AG10803 (cell line): ENCODE data around the gene ACO2.

Source experiments
- DNase-seq: peaks from one replicate; pipeline ENCODE4 v3.0.0; 2010; ENCODE audit warnings: low read depth
- H3K4me3 ChIP-seq: 2 replicates; pipeline ENCODE4 v1.5.1; 2011; ENCODE audit warnings: mild to moderate bottlenecking, low read length, control low read depth
- TF ChIP-seq, protein P1 (sequence below): conservative IDR thresholded peaks from 2 replicates; pipeline ENCODE4 v1.5.1; 2011; ENCODE audit warnings: mild to moderate bottlenecking, low read length, control low read depth, inconsistent platforms

Gene ACO2

DNA sequence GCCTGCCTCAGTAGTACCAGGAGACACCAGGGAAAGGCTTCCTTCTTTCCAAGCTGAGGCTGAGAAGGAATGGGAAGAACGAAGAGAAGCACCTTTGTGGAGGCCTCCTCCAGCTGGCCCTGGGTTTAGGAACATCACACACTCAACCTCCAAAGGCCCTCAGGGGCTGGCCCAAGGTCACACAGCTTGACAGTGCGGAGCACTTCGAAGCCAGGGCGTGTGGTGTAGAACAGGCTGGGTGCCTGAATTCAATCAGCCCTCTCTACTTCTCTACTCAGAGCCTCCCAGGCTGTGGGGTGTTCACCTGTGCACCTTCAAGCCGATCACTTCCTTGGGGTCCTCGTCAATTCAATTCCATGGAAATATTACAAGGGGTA lies 91.2 kb downstream of the ACO2 start:
- DNase-seq: no peak
- TF ChIP-seq, protein P1, sequence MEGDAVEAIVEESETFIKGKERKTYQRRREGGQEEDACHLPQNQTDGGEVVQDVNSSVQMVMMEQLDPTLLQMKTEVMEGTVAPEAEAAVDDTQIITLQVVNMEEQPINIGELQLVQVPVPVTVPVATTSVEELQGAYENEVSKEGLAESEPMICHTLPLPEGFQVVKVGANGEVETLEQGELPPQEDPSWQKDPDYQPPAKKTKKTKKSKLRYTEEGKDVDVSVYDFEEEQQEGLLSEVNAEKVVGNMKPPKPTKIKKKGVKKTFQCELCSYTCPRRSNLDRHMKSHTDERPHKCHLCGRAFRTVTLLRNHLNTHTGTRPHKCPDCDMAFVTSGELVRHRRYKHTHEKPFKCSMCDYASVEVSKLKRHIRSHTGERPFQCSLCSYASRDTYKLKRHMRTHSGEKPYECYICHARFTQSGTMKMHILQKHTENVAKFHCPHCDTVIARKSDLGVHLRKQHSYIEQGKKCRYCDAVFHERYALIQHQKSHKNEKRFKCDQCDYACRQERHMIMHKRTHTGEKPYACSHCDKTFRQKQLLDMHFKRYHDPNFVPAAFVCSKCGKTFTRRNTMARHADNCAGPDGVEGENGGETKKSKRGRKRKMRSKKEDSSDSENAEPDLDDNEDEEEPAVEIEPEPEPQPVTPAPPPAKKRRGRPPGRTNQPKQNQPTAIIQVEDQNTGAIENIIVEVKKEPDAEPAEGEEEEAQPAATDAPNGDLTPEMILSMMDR: no peak
- peak overlapping the region; percentile 71; the same call in 1 of the 2 replicates for H3K4me3 ChIP-seq

DNA sequence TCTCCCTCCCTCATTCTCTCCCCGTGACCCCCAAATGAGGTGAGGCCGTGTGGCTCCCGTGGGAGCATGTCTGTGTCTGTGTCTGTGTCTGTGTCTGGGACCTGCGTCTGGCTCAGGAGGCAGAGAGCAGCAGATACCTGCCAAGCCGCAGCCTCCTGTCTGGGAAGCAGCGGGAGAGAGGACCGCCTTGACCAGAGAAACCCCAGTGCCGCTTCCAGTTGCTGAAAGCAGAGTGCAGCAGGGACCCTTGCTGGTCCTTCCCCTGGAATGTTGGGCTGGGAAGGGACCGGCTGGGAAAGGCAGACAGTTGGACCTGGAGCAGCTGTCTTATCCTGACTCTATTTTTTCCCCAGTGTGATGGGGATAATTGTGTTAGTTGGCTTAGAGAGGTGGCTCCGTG lies 92.4 kb downstream of the ACO2 start:
- DNase-seq: no peak
- TF ChIP-seq, protein P1: no peak
- peak overlapping the region; percentile 71 for H3K4me3 ChIP-seq

DNA sequence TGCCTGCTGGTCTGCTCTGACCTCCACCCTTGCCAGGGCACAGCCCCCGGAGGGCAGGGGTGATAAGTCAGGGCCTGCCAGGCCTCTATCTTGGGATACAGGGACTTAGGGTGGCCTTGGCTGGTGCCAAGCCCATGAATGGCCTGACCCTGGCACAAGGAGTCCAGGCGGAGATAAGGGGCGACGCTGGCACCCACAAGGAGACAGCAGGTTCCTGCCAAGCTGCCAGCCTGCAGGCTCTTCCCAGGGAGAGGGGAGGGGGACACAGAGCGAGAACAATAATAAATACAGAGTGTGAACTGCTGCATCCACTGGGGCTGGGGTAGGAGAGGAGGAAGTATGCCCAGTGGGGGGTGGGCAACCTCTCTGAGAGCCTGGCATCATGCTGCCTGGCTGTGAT lies 92.9 kb downstream of the ACO2 start:
- peak overlapping the region; percentile 71 for H3K4me3 ChIP-seq
- DNase-seq: no peak
- TF ChIP-seq, protein P1: no peak

DNA sequence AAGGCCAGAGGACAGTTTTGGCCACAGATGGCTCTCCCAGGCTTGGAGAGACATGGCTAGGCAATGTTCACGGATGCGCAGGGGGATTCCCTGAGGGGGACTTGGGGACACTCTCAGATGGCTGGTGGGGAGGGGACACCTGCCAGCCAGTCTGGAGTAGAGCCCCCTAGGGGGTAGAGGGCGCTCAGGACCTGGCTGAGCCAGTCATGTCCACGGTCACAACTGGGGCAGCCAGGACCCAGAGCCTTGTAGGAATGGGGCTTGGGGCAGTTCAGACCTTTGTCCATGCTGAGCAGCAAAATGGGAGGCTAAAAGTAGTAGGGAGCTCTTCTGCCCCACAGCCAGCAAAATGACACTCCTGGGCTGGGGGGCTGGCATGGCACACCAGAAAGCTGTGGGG lies 93.5 kb downstream of the ACO2 start:
- H3K4me3 ChIP-seq: no peak overlapping the region; the same call in 1 of the 2 replicates
- DNase-seq: no peak

DNA sequence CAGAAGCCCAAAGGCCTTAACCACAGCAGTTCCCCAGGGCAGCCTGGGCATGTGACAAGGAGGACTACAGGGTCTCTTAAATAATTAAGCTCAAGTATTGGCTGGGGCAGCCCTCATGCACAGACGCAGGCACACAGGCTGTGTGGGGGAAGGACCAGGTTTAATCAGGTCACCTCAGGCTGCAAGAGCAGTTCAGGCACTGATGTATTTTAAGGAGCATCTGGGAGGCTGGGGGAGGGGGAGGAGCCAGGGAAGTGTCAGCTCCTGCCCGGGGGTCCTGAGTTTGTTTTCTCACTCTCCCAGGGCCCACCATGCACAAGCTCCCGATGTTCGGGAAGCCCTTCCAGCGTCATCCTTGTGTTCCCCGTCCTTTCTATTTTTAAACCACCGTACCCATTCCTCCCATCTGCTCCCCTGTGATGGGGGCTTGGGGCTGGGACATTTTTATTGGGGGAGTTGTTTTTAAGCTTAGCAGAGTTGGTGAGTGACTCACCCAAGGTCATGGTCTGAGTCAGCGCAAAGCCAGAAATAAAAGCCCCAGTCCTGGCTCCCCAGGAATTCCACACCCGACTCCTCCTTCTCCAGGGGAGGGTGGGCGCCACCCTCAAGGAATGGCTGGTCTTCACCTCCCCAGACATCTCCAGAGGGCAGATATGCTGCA lies 94.3 kb downstream of the ACO2 start:
- DNase-seq: peak; percentile 68
- peak overlapping the region; percentile 20 for H3K4me3 ChIP-seq
- TF ChIP-seq, protein P1: no peak

More for the DNA sequence above, 93.5 kb downstream of the ACO2 start:
- TF ChIP-seq, protein P1: no peak

DNA sequence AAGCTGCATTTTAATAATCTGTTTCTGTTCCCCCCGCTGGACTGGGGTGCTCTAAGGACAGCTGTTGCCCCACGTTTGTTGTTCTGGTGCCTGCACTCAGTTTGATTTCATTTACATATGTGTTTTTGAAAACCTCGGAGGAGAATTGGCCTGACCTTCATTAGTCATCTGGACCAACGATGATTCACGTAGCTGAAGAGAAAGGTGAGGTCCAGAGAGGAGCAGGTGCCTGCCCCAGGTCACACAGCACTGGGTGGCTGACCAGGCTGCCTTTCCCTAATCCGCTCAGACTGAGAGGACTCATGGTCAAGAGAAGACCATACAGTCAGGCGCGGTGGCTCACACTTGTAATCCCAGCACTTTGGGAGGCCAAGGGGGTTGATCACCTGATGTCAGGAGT lies 95.6 kb downstream of the ACO2 start:
- TF ChIP-seq, protein P1: no peak
- H3K4me3 ChIP-seq: no peak overlapping the region
- no peak for DNase-seq

DNA sequence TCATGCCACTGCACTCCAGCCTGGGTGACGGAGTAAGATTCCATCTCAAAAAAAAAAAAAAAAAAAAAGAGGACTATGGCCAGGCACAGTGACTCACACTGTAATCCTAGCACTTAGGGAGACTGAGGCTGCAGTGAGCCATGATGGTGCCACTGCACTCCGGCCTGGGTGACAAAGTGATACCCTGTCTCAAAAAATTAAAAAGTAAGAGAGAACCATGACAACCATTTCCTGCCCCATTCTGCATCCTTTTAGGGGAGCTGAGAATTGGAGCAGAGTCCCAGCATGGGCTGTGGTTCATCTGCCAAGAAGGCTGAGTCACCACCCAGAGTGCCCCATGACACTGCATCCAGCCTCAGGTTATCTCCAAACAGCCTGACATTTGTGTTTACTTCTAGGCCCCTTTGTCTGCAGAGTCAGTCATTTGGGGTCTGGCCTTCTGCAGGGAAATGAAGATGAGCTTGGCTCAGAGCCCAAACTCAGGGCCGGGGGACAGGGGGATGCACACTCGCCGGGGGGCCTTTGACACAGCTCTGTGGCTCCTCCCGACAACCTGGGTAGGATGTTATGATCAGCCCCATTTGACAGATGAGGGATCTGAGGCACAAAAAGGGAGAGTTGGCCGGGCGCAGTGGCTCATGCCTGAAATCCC lies 96.6 kb downstream of the ACO2 start:
- TF ChIP-seq, protein P1: no peak
- DNase-seq: peak; percentile 70
- H3K4me3 ChIP-seq: no peak overlapping the region
